CD14-positive monocyte (primary cell): Measurements from ENCODE around the gene MARVELD1. TPM values are rescaled to one million over a fixed set of nuclear protein-coding genes. Genes with fewer than 3 reads are reported as not detected.

Source experiments
- DNase-seq, 3 donors: peaks; one replicate each; pipeline ENCODE4 v3.0.0-alpha.2; 2011 to 2022
- H2AFZ ChIP-seq: 2 replicates; pipeline ENCODE4 v1.6.0; 2012; ENCODE audit warnings: mild to moderate bottlenecking, low read depth, low read length, inconsistent platforms; ENCODE audit not compliant: insufficient read depth, poor library complexity, severe bottlenecking
- H3K27ac ChIP-seq, 2 donors: 1 replicate in 1 of 2; 2 replicates in 1 of 2; pipeline ENCODE4 v1.5.1; 2012 to 2013; ENCODE audit warnings: low read length in 2 of 2, control low read depth in 1 of 2, inconsistent platforms in 1 of 2, low read depth in 1 of 2, mild to moderate bottlenecking in 1 of 2
- H3K27me3 ChIP-seq, 2 donors: one replicate each; pipeline versions ENCODE4 v1.6.0 to v1.6.1; 2011 to 2013; ENCODE audit warnings: low read length in 2 of 2; ENCODE audit not compliant: control insufficient read depth in 2 of 2, insufficient read depth in 2 of 2
- H3K36me3 ChIP-seq, 2 donors: replicated peaks in 1 of 2; 1 replicate in 1 of 2; 2 replicates in 1 of 2; pipeline versions ENCODE4 v1.5.1 to v1.6.1; 2012 to 2013; ENCODE audit warnings: low read length in 2 of 2, control low read depth in 1 of 2, inconsistent platforms in 1 of 2, mild to moderate bottlenecking in 1 of 2; ENCODE audit not compliant: insufficient read depth in 2 of 2, control insufficient read depth in 1 of 2
- H3K4me1 ChIP-seq, 2 donors: 1 replicate in 1 of 2; 2 replicates in 1 of 2; pipeline versions ENCODE4 v1.5.1 to v1.6.1; 2012 to 2013; ENCODE audit warnings: low read length in 2 of 2, control low read depth in 1 of 2, inconsistent platforms in 1 of 2, mild to moderate bottlenecking in 1 of 2, moderate library complexity in 1 of 2; ENCODE audit not compliant: insufficient read depth in 2 of 2, control insufficient read depth in 1 of 2
- H3K4me2 ChIP-seq: replicated peaks from 2 replicates; pipeline ENCODE3; 2012; ENCODE audit warnings: low read length, moderate library complexity, mild to moderate bottlenecking; ENCODE audit not compliant: poor library complexity, severe bottlenecking; ENCODE audit errors: extremely low read depth
- H3K4me3 ChIP-seq, 3 experiments: fragments of 200-600 bp in 1 of 3; sonication (generic) in 1 of 3; replicated peaks in 1 of 3; 1 replicate in 2 of 3; 2 replicates in 1 of 3; pipeline ENCODE4 v1.5.1; 2011 to 2013; ENCODE audit warnings: low read length in 3 of 3, mild to moderate bottlenecking in 3 of 3, control low read depth in 2 of 3, low read depth in 2 of 3, inconsistent platforms in 1 of 3, moderate library complexity in 1 of 3
- H3K79me2 ChIP-seq: 2 replicates; pipeline ENCODE4 v1.6.0; 2012; ENCODE audit warnings: mild to moderate bottlenecking, control low read depth, inconsistent platforms, low read length, moderate library complexity; ENCODE audit not compliant: insufficient read depth
- H3K9ac ChIP-seq: 2 replicates; pipeline ENCODE4 v1.6.0; 2017; ENCODE audit warnings: low read length, mild to moderate bottlenecking; ENCODE audit not compliant: insufficient read depth, poor library complexity, severe bottlenecking
- H3K9me3 ChIP-seq, 2 donors: replicated peaks in 1 of 2; 1 replicate in 1 of 2; 2 replicates in 1 of 2; pipeline versions ENCODE4 v1.5.1 to v1.6.1; 2012 to 2013; ENCODE audit warnings: low read length in 2 of 2, control low read depth in 1 of 2; ENCODE audit not compliant: control insufficient read depth in 1 of 2, insufficient read depth in 1 of 2
- H4K20me1 ChIP-seq: 2 replicates; pipeline ENCODE4 v1.6.0; 2012; ENCODE audit warnings: mild to moderate bottlenecking, low read length, control low read depth, moderate library complexity; ENCODE audit not compliant: insufficient read depth
- H3K27ac Mint-ChIP-seq, 7 donors: one replicate each; pipeline ENCODE4 v1.8.0; 2020; ENCODE audit warnings: mild to moderate bottlenecking in 7 of 7, mixed read lengths in 7 of 7, moderate library complexity in 6 of 7, inconsistent platforms in 2 of 7
- H3K27me3 Mint-ChIP-seq, 3 donors: one replicate each; pipeline ENCODE4 v1.8.0; 2021 to 2022; ENCODE audit warnings: low read depth in 3 of 3, mild to moderate bottlenecking in 3 of 3, mixed read lengths in 3 of 3, moderate library complexity in 3 of 3, inconsistent platforms in 1 of 3
- H3K36me3 Mint-ChIP-seq, 2 donors: one replicate each; pipeline ENCODE4 v1.8.0; 2020; ENCODE audit warnings: mixed read lengths in 2 of 2, inconsistent platforms in 1 of 2, mild to moderate bottlenecking in 1 of 2
- H3K4me1 Mint-ChIP-seq: one replicate; pipeline ENCODE4 v1.8.0; 2020; ENCODE audit warnings: mild to moderate bottlenecking, mixed read lengths
- H3K4me3 Mint-ChIP-seq, 2 donors: one replicate each; pipeline ENCODE4 v1.8.0; 2020; ENCODE audit warnings: mild to moderate bottlenecking in 2 of 2, mixed read lengths in 2 of 2, moderate library complexity in 1 of 2
- H3K9me3 Mint-ChIP-seq, 7 donors: one replicate each; pipeline ENCODE4 v1.8.0; 2020 to 2022; ENCODE audit warnings: mixed read lengths in 7 of 7, mild to moderate bottlenecking in 6 of 7, moderate library complexity in 6 of 7, inconsistent platforms in 2 of 7
- whole genome bisulfite sequencing: methylation state at CpG from one replicate; pipeline ENCODE4 v1.1.5; 2013; ENCODE audit warnings: missing lambda C conversion rate; ENCODE audit not compliant: insufficient coverage; 5-methylcytosine and 5-hydroxymethylcytosine counted together
- intact Hi-C, 2 donors: fragments of 100-400 bp; cut with micrococcal nuclease; formaldehyde crosslinking; loops; one replicate each; pipeline versions ENCODE4 v1.15.0 to v1.15.1; 2023
- polyA plus RNA-seq, 3 donors: library from polyadenylated mRNA; depleted of rRNA in 1 of 3; unstranded in 2 of 3; stranded (reverse) in 1 of 3; fragments of 300-500 nt in 2 of 3; fragments of >200 nt in 1 of 3; fragmentation: Illumina TruSeq in 2 of 3; gene quantifications; 1 replicate in 2 of 3; 2 replicates in 1 of 3; pipeline ENCODE4 v1.2.3, GENCODE V29; 2012 to 2021
- TF ChIP-seq, protein P1 (sequence below): fragments of 200-600 bp; IDR thresholded peaks from one replicate; pipeline ENCODE4 v1.8.0; 2022; ENCODE audit warnings: antibody characterized with exemption, mild to moderate bottlenecking

Gene MARVELD1
- polyA plus RNA-seq, 3 donors = 3.7 to 28.0 (median 9.2) TPM

DNA sequence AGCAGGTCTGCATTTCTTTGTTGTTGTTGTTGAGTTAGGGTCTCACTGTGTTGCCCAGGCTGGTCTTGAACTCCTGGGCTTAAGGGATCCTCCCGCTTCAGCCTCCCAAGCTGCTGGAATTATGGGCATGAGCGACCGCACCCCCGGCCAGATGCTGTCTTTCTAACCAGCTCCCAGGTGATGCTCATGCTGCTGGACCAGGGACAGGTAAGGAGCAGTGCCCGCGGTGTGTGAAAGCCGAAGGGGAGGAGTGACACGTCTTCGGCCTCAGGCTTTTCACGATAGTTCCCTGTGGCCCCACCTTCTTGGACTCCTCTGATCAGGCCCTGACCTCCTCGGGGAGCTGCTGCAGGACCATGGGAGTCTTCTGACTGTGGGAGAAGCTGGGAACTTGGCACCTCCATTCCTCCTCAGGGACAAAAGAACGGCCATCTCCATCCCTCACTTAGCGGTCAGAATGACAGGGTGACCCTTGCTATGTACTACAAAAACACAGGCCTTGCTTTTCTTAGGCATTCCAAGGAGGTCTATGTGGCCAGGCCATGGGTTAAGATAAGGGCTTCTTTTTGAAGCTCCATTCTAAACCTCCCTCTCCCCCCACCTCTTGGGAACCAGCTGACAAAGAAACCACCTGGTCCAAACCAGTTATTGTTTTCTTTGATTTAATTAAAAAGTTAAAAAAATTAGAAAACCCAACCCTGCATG, 52.7 kb downstream of the MARVELD1 start:
- WGBS = 95% methylated on average over 10 of the region's 13 CpGs
- peaks cover 16 to 25% (median 20%) of the 10 kb centered on the region in 3 donors for H3K27me3 Mint-ChIP-seq
- no peak overlapping the region for H3K27ac Mint-ChIP-seq

GRCh38 chr10:97766996-97767924, 53.7 kb downstream of the MARVELD1 start:
- Histone ChIP-seq H3K9ac (no peak overlapping the region), H3K4me3 (no peak overlapping the region), H3K4me1 (peaks cover 3 to 18% of the 10 kb centered on the region in 2 donors), H4K20me1 (no peaks in the 10 kb centered on the region), H3K27ac (no peak overlapping the region), H3K9me3 (peaks cover 0 to 3% of the 10 kb centered on the region in 2 donors), H3K79me2 (no peaks in the 10 kb centered on the region), H3K27me3 (peaks cover 13 to 18% of the 10 kb centered on the region in 2 donors), H2AFZ (no peak overlapping the region), H3K4me2 (no peak overlapping the region), H3K36me3 (peaks cover 5% of the 10 kb centered on the region in 2 donors)
- H3K4me1 Mint-ChIP-seq = peaks cover 29% of the 10 kb centered on the region
- no peak overlapping the region for H3K4me3 Mint-ChIP-seq
- peaks cover 23 to 30% (median 28%) of the 10 kb centered on the region in 3 donors for H3K27me3 Mint-ChIP-seq
- no peak overlapping the region for H3K27ac Mint-ChIP-seq
- DNase-seq = no peak
- H3K36me3 Mint-ChIP-seq = peaks cover 3 to 5% of the 10 kb centered on the region in 2 donors
- H3K9me3 Mint-ChIP-seq = peaks cover 0 to 7% (median 2%) of the 10 kb centered on the region in 7 donors
- TF ChIP-seq, protein P1, sequence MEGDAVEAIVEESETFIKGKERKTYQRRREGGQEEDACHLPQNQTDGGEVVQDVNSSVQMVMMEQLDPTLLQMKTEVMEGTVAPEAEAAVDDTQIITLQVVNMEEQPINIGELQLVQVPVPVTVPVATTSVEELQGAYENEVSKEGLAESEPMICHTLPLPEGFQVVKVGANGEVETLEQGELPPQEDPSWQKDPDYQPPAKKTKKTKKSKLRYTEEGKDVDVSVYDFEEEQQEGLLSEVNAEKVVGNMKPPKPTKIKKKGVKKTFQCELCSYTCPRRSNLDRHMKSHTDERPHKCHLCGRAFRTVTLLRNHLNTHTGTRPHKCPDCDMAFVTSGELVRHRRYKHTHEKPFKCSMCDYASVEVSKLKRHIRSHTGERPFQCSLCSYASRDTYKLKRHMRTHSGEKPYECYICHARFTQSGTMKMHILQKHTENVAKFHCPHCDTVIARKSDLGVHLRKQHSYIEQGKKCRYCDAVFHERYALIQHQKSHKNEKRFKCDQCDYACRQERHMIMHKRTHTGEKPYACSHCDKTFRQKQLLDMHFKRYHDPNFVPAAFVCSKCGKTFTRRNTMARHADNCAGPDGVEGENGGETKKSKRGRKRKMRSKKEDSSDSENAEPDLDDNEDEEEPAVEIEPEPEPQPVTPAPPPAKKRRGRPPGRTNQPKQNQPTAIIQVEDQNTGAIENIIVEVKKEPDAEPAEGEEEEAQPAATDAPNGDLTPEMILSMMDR = no peak
- intact Hi-C loops = no loop called here
- WGBS = 100% methylated on average over 5 of the region's 22 CpGs

More for the DNA sequence above, 52.7 kb downstream of the MARVELD1 start:
- Histone ChIP-seq H3K9ac (no peak overlapping the region), H3K4me2 (no peak overlapping the region), H3K27ac (no peak overlapping the region), H2AFZ (no peak overlapping the region), H4K20me1 (no peaks in the 10 kb centered on the region), H3K79me2 (no peaks in the 10 kb centered on the region), H3K4me1 (peaks cover under 1 to 17% of the 10 kb centered on the region in 2 donors), H3K9me3 (no peaks in the 10 kb centered on the region), H3K36me3 (peaks cover 14 to 15% of the 10 kb centered on the region in 2 donors), H3K27me3 (peaks cover 11 to 12% of the 10 kb centered on the region in 2 donors), H3K4me3 (no peak overlapping the region)
- intact Hi-C loops = no loop called here
- Mint-ChIP-seq H3K9me3 (peaks cover 0 to 3% (median 0%) of the 10 kb centered on the region in 7 donors), H3K4me3 (no peak overlapping the region), H3K4me1 (peaks cover 25% of the 10 kb centered on the region), H3K36me3 (peaks cover 10 to 12% of the 10 kb centered on the region in 2 donors)
- TF ChIP-seq, protein P1 = no peak
- DNase-seq = no peak
